ENCODE data around the gene NECTIN4.

The NECTIN4 gene

GRCh38 chr1:161076410-161076809 lies 12.9 kb downstream of the NECTIN4 start:
- Histone ChIP-seq H3K27ac (no peak overlapping the region), H3K36me3 (ENCODE audit: control insufficient read depth, insufficient read depth, low read length) (no peaks in the 10 kb centered on the region), H3K9ac (no peak overlapping the region), H2AFZ (no peak overlapping the region), H3K27me3 (ENCODE audit: control insufficient read depth, insufficient read depth, low read length) (no peaks in the 10 kb centered on the region), H3K4me2 (ENCODE audit: low read length) (no peak overlapping the region), H3K9me3 (ENCODE audit: control insufficient read depth, low read length) (no peaks in the 10 kb centered on the region), H3K79me2 (no peaks in the 10 kb centered on the region), H3K4me3 (ENCODE audit: low read depth, low read length) (no peak overlapping the region), H3K4me1 (no peaks in the 10 kb centered on the region)
- TF ChIP-seq CTCF (IDR thresholded peaks at IDR 0.05): no peak

- no peak overlapping the region for H3K4me2 ChIP-seq (ENCODE audit: low read length)
- H3K9ac ChIP-seq: no peak overlapping the region
- no peak overlapping the region for H2AFZ ChIP-seq
- TF ChIP-seq CTCF (IDR thresholded peaks at IDR 0.05): no peak
- H3K9me3 ChIP-seq (ENCODE audit: control insufficient read depth, low read length): no peaks in the 10 kb centered on the region
- no peaks in the 10 kb centered on the region for H3K79me2 ChIP-seq
- H3K4me3 ChIP-seq (ENCODE audit: low read depth, low read length): no peak overlapping the region
- no peak overlapping the region for H3K27ac ChIP-seq
- H3K4me1 ChIP-seq: no peaks in the 10 kb centered on the region
- H3K27me3 ChIP-seq (ENCODE audit: control insufficient read depth, insufficient read depth, low read length): no peaks in the 10 kb centered on the region
- H3K36me3 ChIP-seq (ENCODE audit: control insufficient read depth, insufficient read depth, low read length): no peaks in the 10 kb centered on the region
These were observed 14.5 kb downstream of the NECTIN4 start for GRCh38 chr1:161074676-161075368.

GRCh38 chr1:161073474-161074121 lies 15.8 kb downstream of the NECTIN4 start:
- no peak overlapping the region for H3K27ac ChIP-seq
- H3K4me1 ChIP-seq: no peaks in the 10 kb centered on the region
- no peaks in the 10 kb centered on the region for H3K27me3 ChIP-seq (ENCODE audit: control insufficient read depth, insufficient read depth, low read length)
- H3K4me3 ChIP-seq (ENCODE audit: low read depth, low read length): no peak overlapping the region
- no peak overlapping the region for H2AFZ ChIP-seq
- no peaks in the 10 kb centered on the region for H3K36me3 ChIP-seq (ENCODE audit: control insufficient read depth, insufficient read depth, low read length)
- TF ChIP-seq CTCF (IDR thresholded peaks at IDR 0.05): no peak
- no peak overlapping the region for H3K4me2 ChIP-seq (ENCODE audit: low read length)
- H3K79me2 ChIP-seq: no peaks in the 10 kb centered on the region
- H3K9me3 ChIP-seq (ENCODE audit: control insufficient read depth, low read length): no peaks in the 10 kb centered on the region
- H3K9ac ChIP-seq: no peak overlapping the region

GRCh38 chr1:161072751-161073449 lies 16.5 kb downstream of the NECTIN4 start:
- no peak for TF ChIP-seq CTCF (IDR thresholded peaks at IDR 0.05)
- Histone ChIP-seq H3K4me3 (ENCODE audit: low read depth, low read length) (no peak overlapping the region), H3K27ac (no peak overlapping the region), H3K9me3 (ENCODE audit: control insufficient read depth, low read length) (no peaks in the 10 kb centered on the region), H3K9ac (no peak overlapping the region), H2AFZ (no peak overlapping the region), H3K27me3 (ENCODE audit: control insufficient read depth, insufficient read depth, low read length) (no peaks in the 10 kb centered on the region), H3K4me2 (ENCODE audit: low read length) (no peak overlapping the region), H3K4me1 (no peaks in the 10 kb centered on the region), H3K36me3 (ENCODE audit: control insufficient read depth, insufficient read depth, low read length) (no peaks in the 10 kb centered on the region), H3K79me2 (no peaks in the 10 kb centered on the region)
